Measurements from ENCODE around the gene GINS1.

Gene GINS1

GRCh38 chr20:25490656-25491445, 83.4 kb downstream of the GINS1 start:
- DNase-seq (ENCODE audit: low read depth, low spot score): no peak
- H3K27ac ChIP-seq: no peak overlapping the region

DNA sequence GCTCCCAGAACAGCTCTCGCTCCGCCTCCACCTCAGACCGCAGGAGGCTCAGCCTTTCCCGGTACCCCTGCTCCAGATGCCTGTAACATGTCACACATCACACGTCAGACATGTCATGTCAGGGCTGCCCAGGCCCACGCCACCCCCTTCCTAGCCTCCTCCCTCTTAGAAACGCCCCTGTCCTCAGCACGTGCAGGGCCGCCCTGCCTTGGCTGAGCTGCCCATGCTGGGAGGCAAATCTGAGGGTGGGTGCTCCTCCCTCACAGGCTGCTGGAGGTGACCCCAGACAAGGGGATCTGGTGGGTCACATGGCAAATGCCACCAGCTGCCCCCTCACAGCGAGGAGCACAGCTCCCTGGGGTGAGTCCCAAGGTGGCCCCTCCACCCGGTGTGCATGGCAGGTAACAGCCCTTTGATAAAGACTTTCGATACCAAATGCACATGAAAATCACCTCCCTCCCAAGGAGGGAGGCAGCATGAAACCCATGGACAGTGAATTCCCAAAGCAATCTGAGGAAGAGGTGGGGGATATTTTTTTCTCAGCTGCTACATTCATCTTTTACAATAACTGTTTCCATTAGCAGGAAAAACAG, 84.1 kb downstream of the GINS1 start:
- no peak for DNase-seq (ENCODE audit: low read depth, low spot score)
- no peak overlapping the region for H3K27ac ChIP-seq

- DNase-seq (ENCODE audit: low read depth, low spot score): no peak
- H3K27ac ChIP-seq: no peak overlapping the region
Measured at GRCh38 chr20:25493137-25493536, 85.7 kb downstream of the GINS1 start.

DNA sequence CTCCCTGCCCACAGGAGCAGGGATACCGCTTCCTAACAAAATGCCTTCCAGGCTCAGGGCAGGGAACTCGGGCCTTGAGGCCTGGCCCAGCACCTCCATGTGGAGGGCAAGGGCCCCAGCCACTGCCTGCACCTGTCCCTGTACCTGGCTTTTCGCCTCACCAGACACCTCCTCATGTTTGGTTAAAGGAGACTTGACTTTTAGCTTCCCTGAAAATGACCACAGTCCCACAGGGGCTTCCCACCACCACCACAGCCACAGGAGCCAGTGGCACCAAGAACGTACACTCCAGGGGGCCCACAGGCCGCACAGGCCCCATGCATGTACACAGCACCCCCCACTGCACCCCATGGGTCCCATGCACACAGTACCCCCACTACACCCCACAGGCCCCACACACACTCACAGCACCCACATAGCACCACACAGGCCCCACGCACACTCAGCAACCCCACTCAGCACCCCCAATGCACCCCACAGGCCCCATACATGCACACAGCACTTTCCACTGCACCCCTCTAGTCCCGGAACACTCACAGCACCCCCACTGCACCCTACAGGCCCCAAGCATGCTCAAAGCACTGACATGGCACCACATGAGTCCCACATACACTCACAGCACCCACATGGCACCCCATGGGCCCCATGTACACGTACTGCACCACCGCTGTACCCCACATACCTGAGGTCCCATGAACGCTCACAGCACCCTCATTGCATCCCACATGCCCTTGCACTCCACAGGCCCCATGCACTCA, 86.5 kb downstream of the GINS1 start:
- no peak overlapping the region for H3K27ac ChIP-seq

DNA sequence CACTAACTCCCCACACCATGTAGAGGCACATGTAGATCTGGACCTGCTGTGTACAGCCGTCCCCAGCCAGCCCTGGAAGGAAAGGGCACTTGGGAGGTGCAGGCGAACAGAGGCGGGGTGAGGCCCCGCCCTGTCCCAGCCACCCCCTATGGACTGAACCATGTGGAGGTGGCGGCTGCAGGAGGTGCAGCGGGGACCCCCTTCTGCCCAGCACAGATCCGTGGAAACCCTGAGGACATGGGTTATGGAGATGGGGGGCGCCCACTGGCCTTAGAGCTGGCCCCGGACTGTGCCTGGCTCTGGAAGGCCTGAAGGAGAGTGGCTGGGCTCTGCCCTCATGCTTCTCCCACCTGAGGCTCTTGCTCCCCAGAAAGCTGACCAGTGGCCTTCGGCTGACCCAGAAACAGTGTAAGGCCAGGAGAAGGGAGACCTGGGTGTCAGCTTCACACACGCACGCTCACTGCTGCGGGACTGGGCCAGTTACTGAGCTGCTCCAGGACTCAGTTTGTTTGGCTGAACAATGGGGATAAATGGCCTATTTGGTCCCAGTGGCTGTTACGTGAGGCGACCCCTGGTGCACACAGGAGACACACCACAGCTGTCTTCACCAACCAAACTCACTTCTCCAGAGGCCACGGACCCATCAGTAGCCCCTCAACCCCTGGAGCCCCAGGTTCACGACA, 87.2 kb downstream of the GINS1 start:
- no peak overlapping the region for H3K27ac ChIP-seq

More for the DNA sequence above, 86.5 kb downstream of the GINS1 start:
- DNase-seq (ENCODE audit: low read depth, low spot score): no peak

GRCh38 chr20:25495189-25495824, 87.8 kb downstream of the GINS1 start:
- no peak for DNase-seq (ENCODE audit: low read depth, low spot score)
- no peak overlapping the region for H3K27ac ChIP-seq

More for the DNA sequence above, 87.2 kb downstream of the GINS1 start:
- DNase-seq (ENCODE audit: low read depth, low spot score): no peak

- no peak for DNase-seq (ENCODE audit: low read depth, low spot score)
- no peak overlapping the region for H3K27ac ChIP-seq
Measured at GRCh38 chr20:25496165-25496967, 88.9 kb downstream of the GINS1 start.

- H3K27ac ChIP-seq: no peak overlapping the region
- peak; percentile 77 for DNase-seq (ENCODE audit: low read depth, low spot score)
Measured at GRCh38 chr20:25496968-25497401, 89.5 kb downstream of the GINS1 start.

- H3K27ac ChIP-seq: no peak overlapping the region
- no peak for DNase-seq (ENCODE audit: low read depth, low spot score)
Measured at GRCh38 chr20:25497586-25498279, 90.3 kb downstream of the GINS1 start.
